ENCODE measurements around the gene RPL27. TPM values are rescaled to one million over a fixed set of nuclear protein-coding genes. Genes with fewer than 3 reads are reported as not detected.
A peak's percentile ranks its signal among the peaks of the same experiment; 100 is the strongest.

RPL27 gene
- total RNA-seq, 1 donor from 2014 or later, result 1,019 TPM

- DNase-seq (ENCODE audit: low spot score in 2 of 2, unreplicated experiment in 2 of 2), result no peak
- no peaks in the 10 kb centered on the region for H3K27me3 Mint-ChIP-seq (ENCODE audit: low read depth)
- no peak for TF ChIP-seq CTCF (IDR thresholded peaks at IDR 0.05; ENCODE audit: unreplicated experiment)
- no peaks in the 10 kb centered on the region for H3K9me3 Mint-ChIP-seq
- H3K4me3 Mint-ChIP-seq, result no peak overlapping the region
- H3K36me3 Mint-ChIP-seq, result no peaks in the 10 kb centered on the region
- peaks cover 6% of the 10 kb centered on the region for H3K4me1 Mint-ChIP-seq
- H3K27ac Mint-ChIP-seq, result peak overlapping the region; percentile 64
Observed at GRCh38 chr17:43042025-43042628, 43.9 kb downstream of the RPL27 start.

- H3K9me3 Mint-ChIP-seq, result no peaks in the 10 kb centered on the region
- peaks cover 6% of the 10 kb centered on the region for H3K4me1 Mint-ChIP-seq
- no peak for DNase-seq (ENCODE audit: low spot score in 2 of 2, unreplicated experiment in 2 of 2)
- TF ChIP-seq CTCF (IDR thresholded peaks at IDR 0.05; ENCODE audit: unreplicated experiment), result no peak
- H3K27me3 Mint-ChIP-seq (ENCODE audit: low read depth), result no peaks in the 10 kb centered on the region
- H3K27ac Mint-ChIP-seq, result no peak overlapping the region
- H3K36me3 Mint-ChIP-seq, result no peaks in the 10 kb centered on the region
- H3K4me3 Mint-ChIP-seq, result no peak overlapping the region
Observed at GRCh38 chr17:43043307-43043706, 45.1 kb downstream of the RPL27 start.

GRCh38 chr17:43044024-43044423 is 45.8 kb downstream of the RPL27 start:
- no peak for DNase-seq (ENCODE audit: low spot score in 2 of 2, unreplicated experiment in 2 of 2)
- Mint-ChIP-seq H3K27me3 (ENCODE audit: low read depth) (no peaks in the 10 kb centered on the region), H3K4me3 (no peak overlapping the region), H3K36me3 (no peaks in the 10 kb centered on the region), H3K9me3 (no peaks in the 10 kb centered on the region), H3K4me1 (peaks cover 6% of the 10 kb centered on the region), H3K27ac (no peak overlapping the region)
- TF ChIP-seq CTCF (IDR thresholded peaks at IDR 0.05; ENCODE audit: unreplicated experiment), result no peak

- Mint-ChIP-seq H3K27me3 (ENCODE audit: low read depth) (no peaks in the 10 kb centered on the region), H3K4me3 (no peak overlapping the region), H3K9me3 (no peaks in the 10 kb centered on the region), H3K36me3 (peaks cover 11% of the 10 kb centered on the region), H3K27ac (no peak overlapping the region), H3K4me1 (no peaks in the 10 kb centered on the region)
- no peak for TF ChIP-seq CTCF (IDR thresholded peaks at IDR 0.05; ENCODE audit: unreplicated experiment)
- no peak for DNase-seq (ENCODE audit: low spot score in 2 of 2, unreplicated experiment in 2 of 2)
Observed at GRCh38 chr17:43051969-43052368, 53.8 kb downstream of the RPL27 start.

Other genes with a start within 250 kb of the RPL27 start
- gene RAMP2, start 237.2 kb upstream of the RPL27 start, total RNA-seq, result 19.5 to 22.3 TPM (median 21.6 TPM) in 3 replicates
- gene VPS25, start 225.0 kb upstream of the RPL27 start, total RNA-seq, result 59.4 to 65.0 TPM (median 64.9 TPM) in 3 replicates
- gene WNK4, start 217.8 kb upstream of the RPL27 start, total RNA-seq, result 1.3 to 1.8 TPM (median 1.7 TPM) in 3 replicates
- 52.4 to 57.4 TPM (median 54.3 TPM) in 3 replicates for gene COA3, start 199.7 kb upstream of the RPL27 start, total RNA-seq
- 0.09 to 0.14 TPM in 2 of 3 replicates, not detected in the other for gene CNTD1, start 199.6 kb upstream of the RPL27 start, total RNA-seq
- gene BECN1, start 174.1 kb upstream of the RPL27 start, total RNA-seq, result 54.5 to 55.8 TPM (median 55.2 TPM) in 3 replicates
- 88.7 to 92.8 TPM (median 92.0 TPM) in 3 replicates for gene PSME3, start 165.0 kb upstream of the RPL27 start, total RNA-seq
- 3.0 to 3.8 TPM (median 3.4 TPM) in 3 replicates for gene AOC2, start 153.8 kb upstream of the RPL27 start, total RNA-seq
- gene AOC3, start 147.2 kb upstream of the RPL27 start, total RNA-seq, result 1.5 to 2.3 TPM (median 1.9 TPM) in 3 replicates
- not detected in 3 replicates for gene G6PC1, start 97.6 kb upstream of the RPL27 start, total RNA-seq
- 58.6 to 66.0 TPM (median 59.1 TPM) in 3 replicates for gene AARSD1, start 34.0 kb upstream of the RPL27 start, total RNA-seq
- gene PTGES3L, start 18.3 kb upstream of the RPL27 start, total RNA-seq, result 1.5 to 2.0 TPM (median 1.6 TPM) in 3 replicates
- 13.1 to 13.9 TPM (median 13.2 TPM) in 3 replicates for gene RUNDC1, start 17.9 kb upstream of the RPL27 start, total RNA-seq
- 5.6 to 6.3 TPM (median 5.9 TPM) in 3 replicates for gene IFI35, start 8.4 kb downstream of the RPL27 start, total RNA-seq
- 211 to 222 TPM (median 211 TPM) in 3 replicates for gene VAT1, start 24.0 kb downstream of the RPL27 start, total RNA-seq
- 7.6 to 8.7 TPM (median 8.7 TPM) in 3 replicates for gene RND2, start 26.8 kb downstream of the RPL27 start, total RNA-seq
- gene BRCA1, start 126.9 kb downstream of the RPL27 start, total RNA-seq, result 12.5 to 15.5 TPM (median 12.6 TPM) in 3 replicates
- gene NBR1, start 172.8 kb downstream of the RPL27 start, total RNA-seq, result 61.6 to 63.5 TPM (median 63.3 TPM) in 3 replicates
- gene TMEM106A, start 213.5 kb downstream of the RPL27 start, total RNA-seq, result 12.6 to 14.1 TPM (median 13.3 TPM) in 3 replicates
- not detected in 3 replicates for gene CCDC200, start 230.2 kb downstream of the RPL27 start, total RNA-seq
- gene RNU2-1, start 235.6 kb downstream of the RPL27 start, total RNA-seq, result 5,898 to 7,362 TPM (median 7,002 TPM) in 3 replicates

All from mesothelial cell of epicardium (in vitro differentiated cells).